Tibial nerve (tissue), 4 donors: ENCODE results near the gene DTX3. TPM values are rescaled to one million over a fixed set of nuclear protein-coding genes. Genes with fewer than 3 reads are reported as not detected.
"Not testable (repeated sequence)": the region's sequence is repeated elsewhere in the genome, so short reads cannot be mapped to it uniquely, and the experiment has no call there.

Experiments used
- DNase-seq, 2 donors: peaks; one replicate each; pipeline ENCODE4 v3.0.0-alpha.2; 2019; ENCODE audit warnings: low spot score in 2 of 2
- H3K27ac ChIP-seq, 4 donors: fragments of 200-600 bp; sonication (generic) in 3 of 4; one replicate each; pipeline ENCODE4 v1.5.1; 2017 to 2019; ENCODE audit warnings: mild to moderate bottlenecking in 1 of 4
- H3K27me3 ChIP-seq, 2 donors: fragments of 200-600 bp; sonication (generic) in 1 of 2; one replicate each; pipeline versions ENCODE4 v1.5.1 to v1.6.0; 2017 to 2019
- H3K36me3 ChIP-seq, 3 donors: fragments of 200-600 bp; sonication (generic); one replicate each; pipeline ENCODE4 v1.5.1; 2018 to 2019
- H3K4me1 ChIP-seq, 4 donors: fragments of 200-600 bp; sonication (generic) in 3 of 4; one replicate each; pipeline ENCODE4 v1.5.1; 2017 to 2019
- H3K4me3 ChIP-seq, 4 donors: fragments of 200-600 bp; sonication (generic) in 3 of 4; one replicate each; pipeline ENCODE4 v1.5.1; 2017 to 2019; ENCODE audit warnings: mild to moderate bottlenecking in 1 of 4, moderate library complexity in 1 of 4
- H3K9me3 ChIP-seq, 4 donors: fragments of 200-600 bp; sonication (generic) in 3 of 4; one replicate each; pipeline ENCODE4 v1.5.1; 2017 to 2019
- CTCF ChIP-seq, 5 experiments: fragments of 200-600 bp in 3 of 5; fragments of 450-650 bp in 2 of 5; sonication (generic) in 3 of 5; IDR thresholded peaks; one replicate each; pipeline ENCODE4 v1.5.1; 2016 to 2019; ENCODE audit warnings: antibody characterized with exemption in 5 of 5, mild to moderate bottlenecking in 3 of 5, moderate library complexity in 2 of 5
- EP300 ChIP-seq, 2 donors: sonication (generic); formaldehyde crosslinking; IDR thresholded peaks; one replicate each; pipeline ENCODE4 v1.6.1; 2017; ENCODE audit warnings: antibody characterized with exemption in 2 of 2, mild to moderate bottlenecking in 1 of 2
- POLR2A ChIP-seq, 2 donors: fragments of 450-650 bp; IDR thresholded peaks; one replicate each; pipeline ENCODE4 v1.6.1; 2017; ENCODE audit warnings: antibody characterized with exemption in 2 of 2, mild to moderate bottlenecking in 2 of 2, moderate library complexity in 2 of 2
- WGBS, 2 donors: methylation state at CpG; one replicate each; pipeline ENCODE4 v1.1.5; 2018; 5-methylcytosine and 5-hydroxymethylcytosine counted together
- total RNA-seq, 4 donors: library from RNA; depleted of rRNA; stranded (reverse); fragments of >200 nt; gene quantifications; one replicate each; pipeline ENCODE4 v1.1.0, GENCODE V29; 2016

DTX3 gene
- total RNA-seq, 4 donors from 2014 or later, result 19.0 to 33.1 (median 28.1) TPM

GRCh38 chr12:57586832-57587429 is 17.7 kb upstream of the DTX3 start:
- Histone ChIP-seq H3K27me3 (no peaks in the 10 kb centered on the region), H3K4me1 (peaks cover 0 to 11% (median 7%) of the 10 kb centered on the region in 4 donors), H3K4me3 (no peak overlapping the region), H3K27ac (no peak overlapping the region), H3K36me3 (no peaks in the 10 kb centered on the region), H3K9me3 (no peaks in the 10 kb centered on the region)
- DNase-seq, result no peak
- WGBS, 2 donors, result 83% methylated on average over 3 of the region's 3 CpGs
- TF ChIP-seq CTCF (IDR thresholded peaks at IDR 0.05) (no peak), EP300 (IDR thresholded peaks at IDR 0.05) (no peak), POLR2A (IDR thresholded peaks at IDR 0.05) (no peak)

DNA sequence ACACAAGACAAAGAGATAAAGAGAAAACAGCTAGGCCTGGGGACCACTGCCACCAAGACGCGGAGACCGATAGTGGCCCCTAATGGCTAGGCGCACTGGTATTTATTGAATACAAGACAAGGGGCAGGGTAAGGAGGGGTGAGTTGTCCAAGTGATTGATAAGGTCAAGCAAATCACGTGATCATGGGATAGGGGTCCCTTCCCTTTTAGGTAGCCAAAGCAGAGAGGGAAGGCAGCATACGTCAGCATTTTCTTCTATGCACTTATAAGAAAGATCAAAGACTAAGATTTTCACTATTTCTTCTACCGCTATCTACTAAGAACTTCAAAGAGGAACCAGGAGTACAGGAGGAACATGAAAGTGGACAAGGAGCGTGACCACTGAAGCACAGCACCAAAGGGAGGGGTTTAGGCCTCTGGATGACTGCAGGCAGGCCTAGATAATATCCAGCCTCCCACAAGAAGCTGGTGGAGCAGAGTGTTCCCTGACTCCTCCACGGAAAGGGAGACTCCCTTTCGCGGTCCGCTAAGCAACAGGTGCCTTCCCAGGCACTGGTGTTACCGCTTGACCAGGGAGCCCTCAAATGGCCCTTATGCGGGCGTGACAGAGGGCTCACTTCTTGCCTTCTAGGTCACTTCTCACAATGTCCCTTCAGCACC is 15.5 kb upstream of the DTX3 start:
- H3K4me3 ChIP-seq, H3K36me3 ChIP-seq, H3K9me3 ChIP-seq, DNase-seq, H3K27me3 ChIP-seq, H3K27ac ChIP-seq: not testable (repeated sequence)
- H3K4me1 ChIP-seq, result peaks cover 0 to 25% (median 9%) of the 10 kb centered on the region in 4 donors
- WGBS, 2 donors, result 89 to 90% methylated on average over 15 of the region's 15 CpGs

DNA sequence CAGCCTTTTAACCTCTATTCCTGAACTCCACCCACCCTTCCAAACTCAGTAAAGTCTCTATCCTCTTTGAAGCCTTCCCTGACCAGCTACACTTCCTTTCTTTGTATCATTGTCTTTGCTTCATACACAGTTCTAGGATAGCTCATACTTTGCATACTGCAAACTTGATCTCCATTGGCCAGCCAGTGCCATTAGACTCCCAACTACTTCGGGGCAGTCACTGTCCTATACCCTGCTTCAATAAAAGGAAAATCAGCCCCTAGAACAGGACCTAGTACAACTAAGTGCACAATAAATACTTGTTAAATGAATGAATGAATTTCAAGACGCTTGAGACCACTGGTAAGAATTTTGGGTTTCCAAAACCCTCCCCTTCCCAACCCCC is 14.2 kb upstream of the DTX3 start:
- Histone ChIP-seq H3K27ac (peak overlapping the region; percentile 55 to 90 (median 86)), H3K4me1 (peaks cover 0 to 25% (median 9%) of the 10 kb centered on the region in 4 donors), H3K4me3 (peak overlapping the region; percentile 70 to 91 (median 82)), H3K9me3 (no peaks in the 10 kb centered on the region), H3K27me3 (no peaks in the 10 kb centered on the region), H3K36me3 (peaks cover 0 to 15% (median 0%) of the 10 kb centered on the region in 3 donors)
- no peak for DNase-seq
- TF ChIP-seq POLR2A (IDR thresholded peaks at IDR 0.05) (no peak), EP300 (IDR thresholded peaks at IDR 0.05) (no peak), CTCF (IDR thresholded peaks at IDR 0.05) (no peak)
- WGBS, 2 donors, result 10 to 11% methylated on average over 2 of the region's 2 CpGs

GRCh38 chr12:57590864-57591781 is 13.5 kb upstream of the DTX3 start, which contains the start of gene PIP4K2C:
Gene PIP4K2C, plus strand, starts transcription at chr12:57591192. Its CDS starts 98 bp downstream, at chr12:57591290.
- peak; percentile 65 for DNase-seq
- 3% methylated on average over 31 to 32 of the region's 69 CpGs for WGBS, 2 donors
- Histone ChIP-seq H3K27ac (peak within 1 kb of the TSS; percentile 55 to 90 (median 86)), H3K4me3 (peak within 1 kb of the TSS; percentile 70 to 91 (median 82)), H3K27me3 (no peaks in the 10 kb centered on the region), H3K36me3 (peaks cover 0 to 21% (median 0%) of the 10 kb centered on the region in 3 donors), H3K4me1 (peaks cover 0 to 25% (median 9%) of the 10 kb centered on the region in 4 donors), H3K9me3 (no peaks in the 10 kb centered on the region)
- TF ChIP-seq EP300 (IDR thresholded peaks at IDR 0.05) (peak; percentile 9 to 63), CTCF (IDR thresholded peaks at IDR 0.05) (no peak), POLR2A (IDR thresholded peaks at IDR 0.05) (peak in 1 of 2 donors; percentile 50)

GRCh38 chr12:57591782-57592325 is 12.8 kb upstream of the DTX3 start:
- TF ChIP-seq EP300 (IDR thresholded peaks at IDR 0.05) (no peak), POLR2A (IDR thresholded peaks at IDR 0.05) (no peak), CTCF (IDR thresholded peaks at IDR 0.05) (no peak)
- Histone ChIP-seq H3K36me3 (peaks cover 0 to 26% (median 0%) of the 10 kb centered on the region in 3 donors), H3K9me3 (no peaks in the 10 kb centered on the region), H3K27ac (peak overlapping the region in 3 of 4 donors; percentile 83 to 90 (median 88)), H3K27me3 (no peaks in the 10 kb centered on the region), H3K4me3 (peak overlapping the region; percentile 70 to 91 (median 82)), H3K4me1 (peaks cover 0 to 25% (median 9%) of the 10 kb centered on the region in 4 donors)
- no peak for DNase-seq
- WGBS, 2 donors, result 43 to 44% methylated on average over 10 of the region's 10 CpGs
